ENCODE results near the gene PEAK1. TPM values are rescaled to one million over a fixed set of nuclear protein-coding genes. Genes with fewer than 3 reads are reported as not detected.

The PEAK1 gene
- total and polyA plus RNA-seq, 2 experiments from 2014 or later = 15.8 to 42.0 TPM

DNA sequence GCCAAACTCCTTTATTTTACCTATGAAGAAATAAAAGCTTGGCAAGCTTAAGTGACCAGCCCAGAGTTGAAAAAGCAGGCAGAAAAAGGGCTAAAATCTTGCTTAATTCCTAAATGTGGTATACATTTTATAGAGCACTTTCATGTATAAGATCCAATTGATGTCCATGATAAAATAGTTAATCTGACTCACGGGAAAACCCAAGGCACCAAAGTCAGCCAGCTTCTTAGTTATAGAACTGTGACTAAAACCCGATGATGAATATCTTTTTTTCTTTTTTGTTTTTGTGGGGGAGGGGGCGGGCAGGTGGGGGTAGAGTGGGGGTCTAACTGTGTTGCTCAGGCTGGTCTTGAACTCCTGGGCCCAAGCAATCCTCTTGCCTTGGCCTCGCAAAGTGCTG lies 71.4 kb downstream of the PEAK1 start:
- Histone ChIP-seq H3K4me1 (ENCODE audit: low read depth) (peaks cover 25% of the 10 kb centered on the region), H3K36me3 (no peaks in the 10 kb centered on the region), H3K9me3 (ENCODE audit: low read depth) (no peaks in the 10 kb centered on the region), H3K27me3 (no peaks in the 10 kb centered on the region), H3K27ac (no peak overlapping the region), H3K4me3 (no peak overlapping the region)
- TF ChIP-seq, protein P1, sequence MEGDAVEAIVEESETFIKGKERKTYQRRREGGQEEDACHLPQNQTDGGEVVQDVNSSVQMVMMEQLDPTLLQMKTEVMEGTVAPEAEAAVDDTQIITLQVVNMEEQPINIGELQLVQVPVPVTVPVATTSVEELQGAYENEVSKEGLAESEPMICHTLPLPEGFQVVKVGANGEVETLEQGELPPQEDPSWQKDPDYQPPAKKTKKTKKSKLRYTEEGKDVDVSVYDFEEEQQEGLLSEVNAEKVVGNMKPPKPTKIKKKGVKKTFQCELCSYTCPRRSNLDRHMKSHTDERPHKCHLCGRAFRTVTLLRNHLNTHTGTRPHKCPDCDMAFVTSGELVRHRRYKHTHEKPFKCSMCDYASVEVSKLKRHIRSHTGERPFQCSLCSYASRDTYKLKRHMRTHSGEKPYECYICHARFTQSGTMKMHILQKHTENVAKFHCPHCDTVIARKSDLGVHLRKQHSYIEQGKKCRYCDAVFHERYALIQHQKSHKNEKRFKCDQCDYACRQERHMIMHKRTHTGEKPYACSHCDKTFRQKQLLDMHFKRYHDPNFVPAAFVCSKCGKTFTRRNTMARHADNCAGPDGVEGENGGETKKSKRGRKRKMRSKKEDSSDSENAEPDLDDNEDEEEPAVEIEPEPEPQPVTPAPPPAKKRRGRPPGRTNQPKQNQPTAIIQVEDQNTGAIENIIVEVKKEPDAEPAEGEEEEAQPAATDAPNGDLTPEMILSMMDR (IDR thresholded peaks at IDR 0.05; ENCODE audit: low read depth, low read length) = no peak
- no peak for DNase-seq (ENCODE audit: low read depth in 1 of 2, low spot score in 1 of 2)

DNA sequence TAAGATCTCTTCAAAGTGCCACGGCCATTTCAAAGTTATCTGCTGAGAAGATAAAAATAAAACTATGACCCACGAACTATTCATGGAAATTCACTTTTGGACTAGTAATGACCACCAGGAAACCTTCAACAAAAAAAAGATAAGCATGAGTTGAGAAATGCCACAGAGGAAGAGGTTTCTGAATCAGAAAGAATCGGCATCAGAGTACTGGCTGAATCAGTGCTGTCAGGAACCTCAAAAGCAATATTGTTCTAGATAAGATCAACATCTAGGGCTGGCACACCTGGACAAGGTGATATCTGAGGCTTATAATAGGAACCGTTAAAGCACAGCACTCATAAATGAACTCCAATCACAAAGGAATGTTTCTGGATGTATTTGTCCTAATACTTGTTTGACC lies 72.7 kb downstream of the PEAK1 start:
- DNase-seq (ENCODE audit: low read depth in 1 of 2, low spot score in 1 of 2) = peak in 1 of 2 donors; percentile 19
- H3K9me3 ChIP-seq (ENCODE audit: low read depth) = no peaks in the 10 kb centered on the region
- TF ChIP-seq, protein P1 (IDR thresholded peaks at IDR 0.05; ENCODE audit: low read depth, low read length) = no peak
- no peak overlapping the region for H3K4me3 ChIP-seq
- H3K27me3 ChIP-seq = no peaks in the 10 kb centered on the region
- H3K36me3 ChIP-seq = no peaks in the 10 kb centered on the region
- peaks cover 18% of the 10 kb centered on the region for H3K4me1 ChIP-seq (ENCODE audit: low read depth)
- H3K27ac ChIP-seq = peak overlapping the region; percentile 82

DNA sequence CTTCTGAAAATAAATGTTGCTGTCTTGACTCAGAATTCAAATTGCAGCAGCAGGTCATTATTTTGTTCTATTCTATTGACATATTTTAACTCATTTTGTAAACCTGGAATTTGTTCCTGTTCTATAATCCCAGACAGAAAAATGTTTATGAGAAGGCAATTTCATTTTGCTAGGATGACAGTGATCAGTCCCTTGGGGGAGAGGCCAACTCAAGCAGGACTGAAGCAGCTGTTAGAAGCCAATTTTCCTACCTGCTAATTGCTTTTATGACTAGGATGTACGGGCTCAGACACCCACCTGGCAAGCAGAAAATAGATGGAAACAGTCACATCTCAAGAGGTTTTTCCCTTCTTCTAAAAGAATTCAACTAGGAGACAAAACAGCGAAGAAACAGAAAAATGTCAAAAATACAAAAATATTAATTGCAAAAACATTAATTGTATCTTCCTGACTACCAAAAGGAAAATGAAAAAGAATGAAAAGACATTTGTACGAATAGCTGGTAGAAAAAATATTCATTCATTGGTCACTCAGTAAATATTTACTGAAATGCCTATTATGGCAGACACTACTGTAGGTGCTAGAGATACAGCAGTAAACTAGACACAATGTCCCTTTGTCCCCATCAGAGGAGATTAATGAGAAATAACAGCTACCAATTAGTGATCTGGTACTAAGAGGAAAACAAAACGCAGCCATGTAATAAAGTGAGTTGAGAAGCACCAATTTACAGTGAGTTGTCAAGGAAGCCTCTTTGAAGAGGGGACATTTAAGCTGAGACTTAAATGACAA lies 73.5 kb downstream of the PEAK1 start:
- Histone ChIP-seq H3K4me3 (no peak overlapping the region), H3K27ac (peak overlapping the region; percentile 82), H3K9me3 (ENCODE audit: low read depth) (no peaks in the 10 kb centered on the region), H3K36me3 (no peaks in the 10 kb centered on the region), H3K27me3 (no peaks in the 10 kb centered on the region), H3K4me1 (ENCODE audit: low read depth) (peaks cover 18% of the 10 kb centered on the region)
- no peak for DNase-seq (ENCODE audit: low read depth in 1 of 2, low spot score in 1 of 2)
- TF ChIP-seq, protein P1 (IDR thresholded peaks at IDR 0.05; ENCODE audit: low read depth, low read length) = no peak

DNA sequence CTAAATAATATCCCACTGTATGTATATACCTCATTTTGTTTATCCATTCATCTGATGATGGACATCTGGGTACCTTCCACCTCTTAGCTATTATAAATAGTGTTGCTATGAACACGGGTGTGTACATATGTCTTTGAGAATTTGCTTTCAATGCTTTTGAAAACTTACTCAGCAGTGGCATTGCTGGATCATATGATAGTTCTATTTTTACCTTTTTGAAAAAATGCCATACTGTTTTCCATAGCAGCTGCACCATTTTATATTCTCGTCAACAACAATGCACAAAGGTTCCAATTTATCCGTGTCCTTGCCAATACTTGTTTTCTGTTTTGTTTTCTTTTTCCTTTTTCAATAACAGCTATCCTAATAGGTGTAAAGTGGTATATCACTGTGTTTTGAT lies 77.1 kb downstream of the PEAK1 start:
- Histone ChIP-seq H3K4me1 (ENCODE audit: low read depth) (peaks cover 13% of the 10 kb centered on the region), H3K27ac (no peak overlapping the region), H3K27me3 (no peaks in the 10 kb centered on the region), H3K9me3 (ENCODE audit: low read depth) (no peaks in the 10 kb centered on the region), H3K36me3 (no peaks in the 10 kb centered on the region), H3K4me3 (no peak overlapping the region)
- TF ChIP-seq, protein P1 (IDR thresholded peaks at IDR 0.05; ENCODE audit: low read depth, low read length) = no peak
- no peak for DNase-seq (ENCODE audit: low read depth in 1 of 2, low spot score in 1 of 2)

DNA sequence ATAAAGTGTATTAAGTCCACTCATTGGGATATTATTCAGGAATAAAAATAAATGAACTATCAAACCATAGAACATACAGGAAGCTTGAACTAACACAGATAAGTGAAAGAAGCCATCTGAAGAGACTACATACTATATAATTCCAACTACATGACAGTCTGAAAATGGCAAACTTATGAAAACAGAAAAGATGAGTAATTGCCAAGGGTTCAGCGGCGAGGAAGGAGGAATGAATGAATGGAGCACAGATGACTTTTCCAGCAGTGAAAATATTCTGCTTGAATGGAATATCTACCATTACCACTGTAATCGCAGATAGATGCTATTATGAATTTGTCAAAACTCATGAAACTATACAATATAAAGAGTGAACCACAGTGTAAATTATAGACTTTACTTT lies 79.7 kb downstream of the PEAK1 start:
- Histone ChIP-seq H3K27me3 (no peaks in the 10 kb centered on the region), H3K27ac (no peak overlapping the region), H3K36me3 (no peaks in the 10 kb centered on the region), H3K9me3 (ENCODE audit: low read depth) (no peaks in the 10 kb centered on the region), H3K4me3 (no peak overlapping the region), H3K4me1 (ENCODE audit: low read depth) (peaks cover 1% of the 10 kb centered on the region)
- DNase-seq (ENCODE audit: low read depth in 1 of 2, low spot score in 1 of 2) = no peak
- TF ChIP-seq, protein P1 (IDR thresholded peaks at IDR 0.05; ENCODE audit: low read depth, low read length) = no peak

Data from cardiac muscle cell (in vitro differentiated cells and primary cell).